HepG2 (cell line): ENCODE measurements around the gene CENPB. TPM values are rescaled to one million over a fixed set of nuclear protein-coding genes. Genes with fewer than 3 reads are reported as not detected.

ENCODE experiments used
- ARNTL ChIP-seq: sonication (generic); formaldehyde crosslinking; IDR thresholded peaks from 2 replicates; pipeline ENCODE4 v1.4.0; 2020; ENCODE audit warnings: mild to moderate bottlenecking, missing genetic modification reagents
- BCL6 ChIP-seq: IDR thresholded peaks from 2 replicates; pipeline ENCODE4 v1.6.1; 2016; ENCODE audit warnings: missing genetic modification reagents, missing compliant biosample characterization
- CEBPB ChIP-seq: IDR thresholded peaks from 2 replicates; pipeline ENCODE4 v1.6.1; 2011; ENCODE audit warnings: low read depth, low read length, improper control_type of control experiment, borderline replicate concordance
- FOSL1 ChIP-seq: sonication (generic); formaldehyde crosslinking; IDR thresholded peaks from 2 replicates; pipeline ENCODE4 v1.9.0; 2021; ENCODE audit warnings: missing genetic modification reagents, borderline replicate concordance
- IKZF1 ChIP-seq: fragments of 450-650 bp; IDR thresholded peaks from 2 replicates; pipeline ENCODE4 v1.7.1; 2016
- JUND ChIP-seq: sonication (generic); formaldehyde crosslinking; IDR thresholded peaks from 2 replicates; pipeline ENCODE4 v1.8.0; 2022; ENCODE audit warnings: mild to moderate bottlenecking, missing genetic modification reagents
- MED8 ChIP-seq: sonication (generic); formaldehyde crosslinking; IDR thresholded peaks from 2 replicates; pipeline ENCODE4 v1.8.1; 2023; ENCODE audit warnings: mild to moderate bottlenecking, missing genetic modification reagents; ENCODE audit not compliant: insufficient replicate concordance
- POLR2A ChIP-seq, 2 experiments: IDR thresholded peaks; 2 replicates each; pipeline ENCODE4 v1.6.1; 2011; ENCODE audit warnings: low read depth in 2 of 2, low read length in 2 of 2, mild to moderate bottlenecking in 1 of 2, moderate library complexity in 1 of 2; ENCODE audit not compliant: insufficient read depth in 1 of 2
- RAD21 ChIP-seq: fragments of 450-650 bp; formaldehyde crosslinking; IDR thresholded peaks from 2 replicates; pipeline ENCODE4 v1.5.0; 2020; ENCODE audit warnings: mild to moderate bottlenecking
- SIN3B ChIP-seq: fragments of 150-350 bp; IDR thresholded peaks from 2 replicates; pipeline ENCODE4 v1.6.1; 2014; ENCODE audit warnings: low read length
- STAT5B ChIP-seq: sonication (generic); formaldehyde crosslinking; IDR thresholded peaks from 2 replicates; pipeline ENCODE4 v1.4.0; 2020; ENCODE audit warnings: missing genetic modification reagents
- ZBED4 ChIP-seq: sonication (generic); formaldehyde crosslinking; IDR thresholded peaks from 2 replicates; pipeline ENCODE4 v1.4.0; 2020; ENCODE audit warnings: missing genetic modification reagents, borderline replicate concordance
- ZBTB38 ChIP-seq: sonication (generic); formaldehyde crosslinking; IDR thresholded peaks from 2 replicates; pipeline ENCODE4 v1.5.1; 2020; ENCODE audit warnings: mild to moderate bottlenecking, missing genetic modification reagents
- ZBTB49 ChIP-seq: sonication (generic); formaldehyde crosslinking; IDR thresholded peaks from 2 replicates; pipeline ENCODE4 v1.4.0; 2020; ENCODE audit warnings: missing genetic modification reagents, borderline replicate concordance
- ZNF207 ChIP-seq: fragments of 450-650 bp; IDR thresholded peaks from 2 replicates; pipeline ENCODE4 v1.6.1; 2016; ENCODE audit warnings: antibody characterized with exemption, borderline replicate concordance
- ZNF317 ChIP-seq: sonication (generic); formaldehyde crosslinking; IDR thresholded peaks from 2 replicates; pipeline ENCODE4 v1.5.0; 2020; ENCODE audit warnings: mild to moderate bottlenecking, missing genetic modification reagents
- ZNF580 ChIP-seq: IDR thresholded peaks from 2 replicates; pipeline ENCODE4 v1.6.1; 2016; ENCODE audit warnings: low read depth, borderline replicate concordance
- ZNF788 ChIP-seq: sonication (generic); formaldehyde crosslinking; IDR thresholded peaks from 2 replicates; pipeline ENCODE4 v1.5.0; 2020; ENCODE audit warnings: mild to moderate bottlenecking, missing genetic modification reagents, borderline replicate concordance
- ZNF83 ChIP-seq: sonication (generic); formaldehyde crosslinking; IDR thresholded peaks from 2 replicates; pipeline ENCODE4 v1.4.0; 2020; ENCODE audit warnings: missing genetic modification reagents, mild to moderate bottlenecking, borderline replicate concordance
- polyA plus RNA-seq, 8 experiments: library from polyadenylated mRNA; depleted of rRNA in 3 of 8; stranded (reverse) in 7 of 8; unstranded in 1 of 8; fragments of >200 nt; fragmentation: Illumina TruSeq in 4 of 8; extraction: Trizol in 4 of 8; gene quantifications; 2 replicates each; pipeline versions ENCODE4 v1.2.1 to v1.2.3, GENCODE V29; 2011 to 2016; ENCODE audit warnings: low read depth in 4 of 8, missing spikeins in 1 of 8, mixed read lengths in 1 of 8; ENCODE audit not compliant: insufficient read depth in 1 of 8
- total RNA-seq, 5 experiments: library from RNA; depleted of rRNA; stranded (reverse); fragments of >200 nt; fragmentation: Illumina TruSeq; extraction: Trizol; gene quantifications; 2 replicates each; pipeline ENCODE4 v1.2.3, GENCODE V29; 2016; ENCODE audit warnings: low read depth in 1 of 5
- TF ChIP-seq, protein P1 (sequence below): sonication (generic); formaldehyde crosslinking; IDR thresholded peaks from 2 replicates; pipeline ENCODE4 v1.9.0; 2022; ENCODE audit warnings: low read depth, missing genetic modification reagents

CENPB gene
- total and polyA plus RNA-seq, 2 of the 13 experiments (the other 11 are each of a cell fraction or from before 2014, with no cell fraction given): 10.4 to 54.5 TPM

GRCh38 chr20:3739054-3739925, 47.2 kb downstream of the CENPB start (continued):
- TF ChIP-seq ZBED4 (CRISPR knock-in tag) (no peak), STAT5B (CRISPR knock-in tag) (0 out of 2 replicates have a peak, but pooled peaks have one; percentile 27), ZNF788 (no peak; the same call in 1 of the 2 replicates), ZNF207 (no peak), JUND (no peak), RAD21 (CRISPR knock-in tag) (no peak), ZBTB49 (no peak), CEBPB (no peak), IKZF1 (no peak), ARNTL (CRISPR knock-in tag) (no peak), ZNF317 (no peak), MED8 (CRISPR knock-in tag) (no peak), ZNF580 (CRISPR knock-in tag) (peak; percentile 21; the same call in 1 of the 2 replicates), ZBTB38 (0 out of 2 replicates have a peak, but pooled peaks have one; percentile 12), FOSL1 (CRISPR knock-in tag) (no peak), SIN3B (no peak), POLR2A (IDR thresholded peaks at IDR 0.05; ENCODE audit: insufficient read depth in 1 of 2, low read depth in 2 of 2, low read length in 2 of 2) (no peak), ZNF83 (CRISPR knock-in tag) (0 out of 2 replicates have a peak, but pooled peaks have one; percentile 83), BCL6 (CRISPR knock-in tag) (no peak)
- TF ChIP-seq, protein P1, sequence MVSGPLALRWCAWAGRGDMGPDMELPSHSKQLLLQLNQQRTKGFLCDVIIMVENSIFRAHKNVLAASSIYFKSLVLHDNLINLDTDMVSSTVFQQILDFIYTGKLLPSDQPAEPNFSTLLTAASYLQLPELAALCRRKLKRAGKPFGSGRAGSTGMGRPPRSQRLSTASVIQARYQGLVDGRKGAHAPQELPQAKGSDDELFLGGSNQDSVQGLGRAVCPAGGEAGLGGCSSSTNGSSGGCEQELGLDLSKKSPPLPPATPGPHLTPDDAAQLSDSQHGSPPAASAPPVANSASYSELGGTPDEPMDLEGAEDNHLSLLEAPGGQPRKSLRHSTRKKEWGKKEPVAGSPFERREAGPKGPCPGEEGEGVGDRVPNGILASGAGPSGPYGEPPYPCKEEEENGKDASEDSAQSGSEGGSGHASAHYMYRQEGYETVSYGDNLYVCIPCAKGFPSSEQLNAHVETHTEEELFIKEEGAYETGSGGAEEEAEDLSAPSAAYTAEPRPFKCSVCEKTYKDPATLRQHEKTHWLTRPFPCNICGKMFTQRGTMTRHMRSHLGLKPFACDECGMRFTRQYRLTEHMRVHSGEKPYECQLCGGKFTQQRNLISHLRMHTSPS (CRISPR knock-in tag): 0 out of 2 replicates have a peak, but pooled peaks have one; percentile 48
